SK-N-SH (cell line): ENCODE results near the gene KRTAP12-1. TPM values are rescaled to one million over a fixed set of nuclear protein-coding genes. Genes with fewer than 3 reads are reported as not detected.

Source experiments
- CTCF ChIA-PET: fragments of 300-600, 350-600 bp; formaldehyde crosslinking; extraction: SDS; loops from one replicate; lab custom pipeline; 2021; lab: Yijun Ruan, JAX
- POLR2A ChIA-PET: fragments of 350-600 bp; sonication (Branson Sonifier 250); formaldehyde crosslinking; extraction: SDS; loops from one replicate; lab custom pipeline; 2020; ENCODE audit warnings: antibody characterized with exemption, inconsistent platforms; lab: Yijun Ruan, JAX
- DNase-seq: peaks from one replicate; pipeline ENCODE4 v3.0.0; 2012
- H2AFZ ChIP-seq: fragments of 200-600 bp; sonication (generic); 2 replicates; pipeline ENCODE4 v1.8.1; 2016; ENCODE audit warnings: antibody characterized with exemption, mild to moderate bottlenecking, low read depth
- H3F3A ChIP-seq: fragments of 200-600 bp; sonication (generic); replicated peaks from 2 replicates; pipeline ENCODE3; 2016; ENCODE audit warnings: antibody characterized with exemption, mild to moderate bottlenecking; ENCODE audit not compliant: insufficient read depth
- H3K27ac ChIP-seq, 2 experiments: fragments of 200-500 bp in 1 of 2; fragments of 200-600 bp in 1 of 2; sonication (Bioruptor generic) in 1 of 2; sonication (generic), shearing (Covaris generic) in 1 of 2; 2 replicates each; pipeline versions ENCODE4 v1.5.1 to v1.6.1; 2014 to 2016; ENCODE audit warnings: low read depth in 2 of 2, inconsistent platforms in 1 of 2, low read length in 1 of 2, mild to moderate bottlenecking in 1 of 2, mixed read lengths in 1 of 2
- H3K27me3 ChIP-seq: fragments of 200-600 bp; sonication (generic), shearing (Covaris generic); 2 replicates; pipeline ENCODE4 v1.6.1; 2016; ENCODE audit warnings: mixed run types; ENCODE audit not compliant: insufficient read depth
- H3K36me3 ChIP-seq, 2 experiments: fragments of 200-500 bp in 1 of 2; fragments of 200-600 bp in 1 of 2; sonication (Bioruptor generic) in 1 of 2; sonication (generic) in 1 of 2; replicated peaks in 1 of 2; 2 replicates each; pipeline versions ENCODE3 to v1.5.1; 2014 to 2016; ENCODE audit warnings: low read length in 1 of 2, mild to moderate bottlenecking in 1 of 2; ENCODE audit not compliant: insufficient read depth in 2 of 2, control insufficient read depth in 1 of 2
- H3K4me1 ChIP-seq, 2 experiments: fragments of 200-500 bp in 1 of 2; fragments of 200-600 bp in 1 of 2; sonication (Bioruptor generic) in 1 of 2; sonication (generic), shearing (Covaris generic) in 1 of 2; 2 replicates each; pipeline versions ENCODE4 v1.5.1 to v1.6.1; 2014 to 2016; ENCODE audit warnings: low read depth in 1 of 2, low read length in 1 of 2, mixed run types in 1 of 2; ENCODE audit not compliant: insufficient read depth in 2 of 2, control insufficient read depth in 1 of 2
- H3K4me2 ChIP-seq: fragments of 200-600 bp; sonication (generic), shearing (Covaris generic); 2 replicates; pipeline ENCODE4 v1.6.1; 2017; ENCODE audit warnings: mixed run types
- H3K4me3 ChIP-seq, 2 experiments: fragments of 200-500 bp in 1 of 2; fragments of 200-600 bp in 1 of 2; sonication (Bioruptor generic) in 1 of 2; sonication (generic), shearing (Covaris generic) in 1 of 2; 2 replicates each; pipeline versions ENCODE4 v1.5.1 to v1.8.1; 2014 to 2016; ENCODE audit warnings: low read depth in 2 of 2, inconsistent platforms in 1 of 2, low read length in 1 of 2, mild to moderate bottlenecking in 1 of 2, mixed read lengths in 1 of 2, moderate library complexity in 1 of 2
- H3K79me2 ChIP-seq: fragments of 200-600 bp; sonication (generic); 2 replicates; pipeline ENCODE4 v1.8.1; 2017; ENCODE audit warnings: mild to moderate bottlenecking; ENCODE audit not compliant: insufficient read depth
- H3K9ac ChIP-seq: fragments of 200-600 bp; sonication (generic); 2 replicates; pipeline ENCODE4 v1.6.1; 2017; ENCODE audit warnings: mixed run types
- H3K9me2 ChIP-seq: fragments of 200-600 bp; sonication (generic); 2 replicates; pipeline ENCODE4 v1.6.1; 2017; ENCODE audit warnings: mixed run types
- H3K9me3 ChIP-seq: fragments of 200-600 bp; sonication (generic); 2 replicates; pipeline ENCODE4 v1.6.1; 2017; ENCODE audit warnings: mixed run types, mild to moderate bottlenecking, moderate library complexity
- H4K20me1 ChIP-seq: fragments of 200-600 bp; sonication (generic); 2 replicates; pipeline ENCODE4 v1.6.1; 2017; ENCODE audit warnings: mild to moderate bottlenecking, mixed run types; ENCODE audit not compliant: insufficient read depth
- EZH2phosphoT487 ChIP-seq: fragments of 200-600 bp; sonication (generic); IDR thresholded peaks from 2 replicates; pipeline ENCODE4 v1.6.1; 2017; ENCODE audit warnings: low read depth, mixed run types, mild to moderate bottlenecking, antibody characterized with exemption, moderate library complexity, borderline replicate concordance
- FOSL2 ChIP-seq: IDR thresholded peaks from 2 replicates; pipeline ENCODE4 v1.4.0; 2012; ENCODE audit warnings: low read depth, mild to moderate bottlenecking, moderate library complexity, borderline replicate concordance
- FOXJ3 ChIP-seq: sonication (generic); formaldehyde crosslinking; IDR thresholded peaks from 2 replicates; pipeline ENCODE4 v1.5.1; 2020; ENCODE audit warnings: mild to moderate bottlenecking, missing genetic modification reagents
- GABPA ChIP-seq: IDR thresholded peaks from 2 replicates; pipeline ENCODE4 v1.4.0; 2012; ENCODE audit warnings: low read depth, mild to moderate bottlenecking
- NRF1 ChIP-seq: IDR thresholded peaks from 2 replicates; pipeline ENCODE4 v1.6.1; 2012; ENCODE audit warnings: low read depth, mild to moderate bottlenecking, low read length
- POLR2AphosphoS5 ChIP-seq: IDR thresholded peaks from 2 replicates; pipeline ENCODE4 v1.6.1; 2012; ENCODE audit warnings: low read depth, low read length
- SIN3A ChIP-seq: IDR thresholded peaks from 2 replicates; pipeline ENCODE4 v1.6.1; 2012; ENCODE audit warnings: low read depth, mild to moderate bottlenecking, low read length, moderate library complexity, borderline replicate concordance
- TAF1 ChIP-seq: IDR thresholded peaks from 2 replicates; pipeline ENCODE4 v1.6.1; 2012; ENCODE audit warnings: low read depth, mild to moderate bottlenecking, low read length, moderate library complexity, borderline replicate concordance
- YY1 ChIP-seq: IDR thresholded peaks from 2 replicates; pipeline ENCODE4 v1.4.0; 2012; ENCODE audit warnings: low read depth, mild to moderate bottlenecking
- WGBS: methylation state at CpG from one replicate; pipeline ENCODE4 v1.1.6; 2017; ENCODE audit warnings: low lambda C conversion rate; 5-methylcytosine and 5-hydroxymethylcytosine counted together
- polyA plus RNA-seq, 3 experiments: library from polyadenylated mRNA; depleted of rRNA; stranded (reverse); fragments of >200 nt; gene quantifications; 2 replicates each; pipeline ENCODE4 v1.2.3, GENCODE V29; 2012
- TF ChIP-seq, protein P1 (sequence below): fragments of 200-600 bp; sonication (generic); IDR thresholded peaks from 2 replicates; pipeline ENCODE4 v1.6.1; 2017; ENCODE audit warnings: antibody characterized with exemption, mild to moderate bottlenecking, moderate library complexity
- TF ChIP-seq, protein P2 (sequence below): IDR thresholded peaks from 2 replicates; pipeline ENCODE4 v1.4.0; 2012; ENCODE audit warnings: low read depth

Gene KRTAP12-1
- polyA plus RNA-seq, 1 of the 3 experiments (the other 2 are of a cell fraction) = not detected

DNA sequence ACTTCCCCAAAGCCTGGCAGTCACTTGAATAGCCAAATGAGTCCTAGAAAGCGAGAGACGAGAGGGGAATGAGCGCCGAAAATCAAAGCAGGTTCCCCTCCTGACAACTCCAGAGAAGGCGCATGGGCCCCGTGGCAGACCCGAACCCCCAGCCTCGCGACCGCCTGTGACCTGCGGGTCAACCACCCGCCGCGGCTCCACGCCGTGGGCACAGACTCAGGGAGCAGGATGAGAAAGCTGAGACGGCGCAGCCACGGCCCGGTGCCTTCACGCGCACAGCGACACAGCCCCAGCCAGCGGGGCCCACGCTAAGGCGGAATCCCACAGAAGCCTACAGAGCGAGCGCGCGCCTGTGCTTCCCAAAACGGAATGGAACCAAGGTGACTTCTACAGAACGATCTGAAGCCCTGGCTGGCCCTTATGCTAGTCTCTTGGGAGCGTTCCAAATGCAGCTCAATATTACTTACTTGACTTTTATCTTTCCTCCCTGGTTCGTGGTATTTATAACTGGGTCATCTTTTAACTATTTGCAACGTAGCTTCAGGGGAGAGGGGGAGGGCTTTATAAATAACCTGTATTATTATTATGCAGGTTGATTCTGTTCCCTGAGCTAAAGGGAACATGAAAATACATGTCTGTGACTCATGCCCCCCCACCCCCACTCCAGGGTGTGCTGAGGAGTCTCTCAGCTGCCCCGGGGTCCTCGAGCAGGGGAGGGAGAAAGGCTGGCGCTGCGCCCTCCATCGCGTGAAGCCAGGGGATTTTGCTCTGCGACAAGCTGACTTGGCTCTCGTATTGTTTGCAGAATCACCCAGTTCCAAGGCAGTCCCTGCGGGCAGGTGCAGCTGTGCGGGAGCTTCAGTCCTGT is 27.7 kb upstream of the KRTAP12-1 start:
- Histone ChIP-seq H2AFZ (peak overlapping the region; percentile 29; the same call in 1 of the 2 replicates), H3K9ac (no peak overlapping the region), H3K4me1 (no peaks in the 10 kb centered on the region; a peak in 1 of 4 replicates), H3K27me3 (peaks cover 79% of the 10 kb centered on the region), H3F3A (no peaks in the 10 kb centered on the region), H3K9me3 (no peaks in the 10 kb centered on the region), H3K79me2 (no peaks in the 10 kb centered on the region), H4K20me1 (no peaks in the 10 kb centered on the region), H3K4me2 (peak overlapping the region; percentile 41; the same call in 1 of the 2 replicates), H3K27ac (no peak overlapping the region), H3K4me3 (no peak overlapping the region), H3K36me3 (no peaks in the 10 kb centered on the region), H3K9me2 (no peaks in the 10 kb centered on the region)
- TF ChIP-seq FOSL2 = no peak
- no peak for TF ChIP-seq TAF1
- no peak for TF ChIP-seq POLR2AphosphoS5
- TF ChIP-seq FOXJ3 = no peak
- TF ChIP-seq, protein P1, sequence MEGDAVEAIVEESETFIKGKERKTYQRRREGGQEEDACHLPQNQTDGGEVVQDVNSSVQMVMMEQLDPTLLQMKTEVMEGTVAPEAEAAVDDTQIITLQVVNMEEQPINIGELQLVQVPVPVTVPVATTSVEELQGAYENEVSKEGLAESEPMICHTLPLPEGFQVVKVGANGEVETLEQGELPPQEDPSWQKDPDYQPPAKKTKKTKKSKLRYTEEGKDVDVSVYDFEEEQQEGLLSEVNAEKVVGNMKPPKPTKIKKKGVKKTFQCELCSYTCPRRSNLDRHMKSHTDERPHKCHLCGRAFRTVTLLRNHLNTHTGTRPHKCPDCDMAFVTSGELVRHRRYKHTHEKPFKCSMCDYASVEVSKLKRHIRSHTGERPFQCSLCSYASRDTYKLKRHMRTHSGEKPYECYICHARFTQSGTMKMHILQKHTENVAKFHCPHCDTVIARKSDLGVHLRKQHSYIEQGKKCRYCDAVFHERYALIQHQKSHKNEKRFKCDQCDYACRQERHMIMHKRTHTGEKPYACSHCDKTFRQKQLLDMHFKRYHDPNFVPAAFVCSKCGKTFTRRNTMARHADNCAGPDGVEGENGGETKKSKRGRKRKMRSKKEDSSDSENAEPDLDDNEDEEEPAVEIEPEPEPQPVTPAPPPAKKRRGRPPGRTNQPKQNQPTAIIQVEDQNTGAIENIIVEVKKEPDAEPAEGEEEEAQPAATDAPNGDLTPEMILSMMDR = no peak
- no peak for TF ChIP-seq GABPA
- no peak for TF ChIP-seq YY1
- peak; percentile 28 for DNase-seq
- WGBS = 3% methylated on average over 14 of the region's 45 CpGs
- POLR2A ChIA-PET = no interaction called here
- CTCF ChIA-PET = interaction anchor here (0.8 to 1.2 kb wide), 4 partner anchors 11 to 199 kb away, joined by 3 to 4 read pairs (median 3); no protein-coding TSS in a partner anchor

DNA sequence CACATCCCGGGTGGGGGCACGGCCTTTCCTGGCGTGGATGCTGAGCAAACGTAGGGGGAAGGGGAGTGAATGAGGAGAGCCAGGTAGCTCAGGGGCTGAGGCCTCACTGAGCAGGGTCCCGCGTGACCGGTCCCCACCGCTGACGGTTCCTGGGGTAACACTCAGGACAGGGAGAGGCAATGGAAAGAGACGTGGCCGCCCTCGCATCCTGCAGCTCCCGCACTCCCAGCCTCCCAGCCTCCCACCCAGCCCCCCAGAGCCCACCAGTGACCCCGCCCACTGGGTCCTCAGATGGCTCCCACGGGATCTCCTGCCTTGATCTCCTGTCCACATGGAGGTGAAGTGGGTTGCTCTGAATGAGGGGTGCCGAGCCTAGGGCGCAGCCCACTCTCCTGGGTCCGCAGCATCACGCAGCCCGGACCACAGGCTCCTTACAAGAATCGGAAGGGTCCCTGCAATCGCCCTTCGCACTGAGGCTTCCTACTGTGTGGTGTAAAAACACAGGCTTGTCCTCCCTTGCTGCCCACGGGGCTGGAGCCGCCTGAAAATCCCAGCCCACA is 27.0 kb upstream of the KRTAP12-1 start:
- ChIA-PET CTCF (interaction anchor here (0.9 to 1.0 kb wide), 2 partner anchors 34 to 198 kb away, joined by 3 read pairs; no protein-coding TSS in a partner anchor), POLR2A (no interaction called here)
- Histone ChIP-seq H3K27me3 (peaks cover 81% of the 10 kb centered on the region), H3K36me3 (no peaks in the 10 kb centered on the region), H4K20me1 (no peaks in the 10 kb centered on the region), H3K4me1 (no peaks in the 10 kb centered on the region; a peak in 1 of 4 replicates), H2AFZ (no peak overlapping the region; the same call in 1 of the 2 replicates), H3K4me2 (peak overlapping the region; percentile 41; the same call in 1 of the 2 replicates), H3K79me2 (no peaks in the 10 kb centered on the region), H3K27ac (no peak overlapping the region), H3K9me3 (no peaks in the 10 kb centered on the region)
- WGBS = 4% methylated on average over 8 of the region's 25 CpGs
- TF ChIP-seq, protein P2, sequence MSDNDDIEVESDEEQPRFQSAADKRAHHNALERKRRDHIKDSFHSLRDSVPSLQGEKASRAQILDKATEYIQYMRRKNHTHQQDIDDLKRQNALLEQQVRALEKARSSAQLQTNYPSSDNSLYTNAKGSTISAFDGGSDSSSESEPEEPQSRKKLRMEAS = no peak
- TF ChIP-seq TAF1 = no peak
- no peak for TF ChIP-seq EZH2phosphoT487
- TF ChIP-seq SIN3A = no peak
- no peak for TF ChIP-seq NRF1
- TF ChIP-seq, all 33 proteins: peak for 0
- no peak overlapping the region for H3K9ac ChIP-seq
- H3K4me3 ChIP-seq = no peak overlapping the region
- no peaks in the 10 kb centered on the region for H3F3A ChIP-seq
- peak; percentile 25 for DNase-seq
- H3K9me2 ChIP-seq = no peaks in the 10 kb centered on the region
